G401 (cell line): ENCODE results near the gene DRP2. TPM values are rescaled to one million over a fixed set of nuclear protein-coding genes. Genes with fewer than 3 reads are reported as not detected.
"Not testable (repeated sequence)": the region's sequence is repeated elsewhere in the genome, so short reads cannot be mapped to it uniquely, and the experiment has no call there.

ENCODE experiments used
- DNase-seq: peaks from one replicate; pipeline ENCODE4 v3.0.0-alpha.2; 2015; ENCODE audit warnings: low spot score
- in situ Hi-C: cut with HindIII; loops from 2 replicates; pipeline ENCODE4 v1.10.0; 2016; ENCODE audit warnings: low sequenced_read_pairs, mixed read lengths
- total RNA-seq: library from RNA; depleted of rRNA; stranded (reverse); fragments of >200 nt; shearing (Covaris generic); gene quantifications from 2 replicates; pipeline ENCODE4 v1.2.3, GENCODE V29; 2014; rRNA removed

Gene DRP2, protein sequence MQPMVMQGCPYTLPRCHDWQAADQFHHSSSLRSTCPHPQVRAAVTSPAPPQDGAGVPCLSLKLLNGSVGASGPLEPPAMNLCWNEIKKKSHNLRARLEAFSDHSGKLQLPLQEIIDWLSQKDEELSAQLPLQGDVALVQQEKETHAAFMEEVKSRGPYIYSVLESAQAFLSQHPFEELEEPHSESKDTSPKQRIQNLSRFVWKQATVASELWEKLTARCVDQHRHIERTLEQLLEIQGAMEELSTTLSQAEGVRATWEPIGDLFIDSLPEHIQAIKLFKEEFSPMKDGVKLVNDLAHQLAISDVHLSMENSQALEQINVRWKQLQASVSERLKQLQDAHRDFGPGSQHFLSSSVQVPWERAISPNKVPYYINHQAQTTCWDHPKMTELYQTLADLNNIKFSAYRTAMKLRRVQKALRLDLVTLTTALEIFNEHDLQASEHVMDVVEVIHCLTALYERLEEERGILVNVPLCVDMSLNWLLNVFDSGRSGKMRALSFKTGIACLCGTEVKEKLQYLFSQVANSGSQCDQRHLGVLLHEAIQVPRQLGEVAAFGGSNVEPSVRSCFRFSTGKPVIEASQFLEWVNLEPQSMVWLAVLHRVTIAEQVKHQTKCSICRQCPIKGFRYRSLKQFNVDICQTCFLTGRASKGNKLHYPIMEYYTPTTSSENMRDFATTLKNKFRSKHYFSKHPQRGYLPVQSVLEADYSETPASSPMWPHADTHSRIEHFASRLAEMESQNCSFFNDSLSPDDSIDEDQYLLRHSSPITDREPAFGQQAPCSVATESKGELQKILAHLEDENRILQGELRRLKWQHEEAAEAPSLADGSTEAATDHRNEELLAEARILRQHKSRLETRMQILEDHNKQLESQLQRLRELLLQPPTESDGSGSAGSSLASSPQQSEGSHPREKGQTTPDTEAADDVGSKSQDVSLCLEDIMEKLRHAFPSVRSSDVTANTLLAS
- total RNA-seq = not detected in 2 replicates

DNA sequence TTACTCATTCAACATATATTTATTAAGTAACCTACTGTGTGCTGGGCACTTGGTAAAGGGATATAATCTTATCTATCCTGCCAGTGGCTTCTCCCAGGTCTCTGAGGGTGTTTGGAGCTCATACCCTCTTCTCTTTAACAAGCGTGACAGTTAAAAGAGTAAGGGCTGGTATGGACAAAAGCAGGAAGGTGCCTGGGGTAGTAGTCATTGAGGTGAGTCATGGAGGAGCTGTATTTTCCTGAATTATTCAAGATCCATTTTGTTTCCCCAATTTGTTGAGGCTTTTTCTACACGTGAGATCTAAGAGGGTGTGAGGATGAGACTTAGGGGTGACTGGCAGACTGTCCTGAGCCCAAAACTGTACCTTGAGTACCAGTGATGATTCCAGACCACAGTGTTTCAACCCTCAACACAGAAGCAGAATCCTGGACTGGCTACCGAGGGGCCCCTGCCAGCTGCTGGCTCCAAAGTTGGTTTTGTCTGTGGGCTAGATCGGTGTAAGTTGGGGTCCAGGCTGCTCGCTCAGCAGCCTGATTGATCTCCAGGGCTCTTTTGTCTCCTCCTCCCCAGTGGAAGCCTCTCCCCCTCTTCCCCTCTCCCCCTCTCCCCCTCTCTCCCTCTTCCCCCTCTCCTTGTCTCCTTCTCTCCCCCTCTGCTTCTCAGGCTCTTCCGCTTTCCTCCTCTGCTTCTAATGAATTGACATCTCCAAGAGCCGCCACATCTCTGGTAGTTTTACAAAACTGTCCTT is at the start of gene DRP2:
TSS of gene DRP2 (plus strand) at position 671 of the 748 bp plus-strand sequence. CDS start 11,862 bp downstream, outside the sequence.
- no peak for DNase-seq
- in situ Hi-C loops = no loop called here

DNA sequence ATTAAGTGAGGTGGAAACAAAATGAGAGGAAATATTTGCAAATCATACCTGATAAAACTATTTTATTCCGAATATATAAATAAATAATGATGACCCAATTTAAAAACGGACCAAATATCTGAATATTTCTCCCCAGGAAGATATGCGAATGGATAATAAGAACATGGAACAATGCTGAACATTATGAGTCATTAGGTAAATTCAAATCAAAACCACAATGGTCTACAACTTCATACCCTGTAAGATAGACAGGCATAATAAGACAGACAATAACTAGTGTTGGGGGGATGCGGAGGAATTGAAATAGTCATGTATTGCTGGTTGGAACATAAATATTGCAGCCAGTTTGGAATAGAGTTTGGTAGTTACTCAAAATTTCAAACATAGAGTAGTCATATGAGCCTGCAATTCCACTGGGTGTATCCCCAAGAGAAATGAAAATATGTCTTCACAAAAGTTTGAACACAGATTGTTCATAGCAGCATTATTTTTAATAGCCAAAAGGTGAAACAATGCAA is 47.6 kb upstream of the DRP2 start:
- no peak for DNase-seq
- in situ Hi-C loops = no loop called here

DNA sequence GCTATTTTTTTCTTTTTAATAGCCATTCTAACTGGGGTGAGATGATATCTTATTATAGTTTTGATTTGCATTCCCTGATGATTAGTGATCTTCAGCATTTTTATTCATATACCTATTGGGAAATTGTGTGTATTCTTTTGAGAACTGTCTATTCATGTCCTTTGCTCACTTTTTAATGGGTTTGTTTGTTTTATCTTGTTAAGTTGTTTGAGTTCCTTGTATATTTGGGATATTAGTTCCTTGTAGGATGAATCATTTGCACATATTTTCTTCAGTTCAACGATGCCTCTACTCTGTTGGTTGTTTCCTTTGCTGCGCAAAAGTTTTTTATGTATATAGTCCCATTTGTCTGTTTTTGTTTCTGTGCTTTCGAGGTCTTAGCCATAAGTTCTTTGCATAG is 43.1 kb upstream of the DRP2 start:
- DNase-seq = no peak
- in situ Hi-C loops = no loop called here

DNA sequence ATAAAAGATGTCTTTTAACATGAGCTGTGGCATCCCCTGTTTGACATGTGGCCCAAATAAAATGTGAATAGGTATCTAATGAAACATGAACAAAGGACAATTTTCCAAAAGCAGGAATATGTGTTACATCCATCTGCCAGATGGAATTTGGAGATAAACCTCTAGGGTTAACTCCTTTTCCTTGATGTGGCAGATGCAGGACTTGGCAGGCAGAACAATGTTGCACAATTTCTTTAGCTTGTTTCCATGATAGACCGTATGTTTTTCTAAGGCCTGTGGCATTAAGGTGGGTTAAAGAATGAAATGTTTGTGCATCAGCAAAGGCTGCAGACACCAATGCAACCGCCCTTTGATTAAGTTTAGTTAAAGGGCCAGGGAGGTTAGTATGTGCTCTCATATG is 34.7 kb upstream of the DRP2 start:
- in situ Hi-C loops, DNase-seq: not testable (repeated sequence)

DNA sequence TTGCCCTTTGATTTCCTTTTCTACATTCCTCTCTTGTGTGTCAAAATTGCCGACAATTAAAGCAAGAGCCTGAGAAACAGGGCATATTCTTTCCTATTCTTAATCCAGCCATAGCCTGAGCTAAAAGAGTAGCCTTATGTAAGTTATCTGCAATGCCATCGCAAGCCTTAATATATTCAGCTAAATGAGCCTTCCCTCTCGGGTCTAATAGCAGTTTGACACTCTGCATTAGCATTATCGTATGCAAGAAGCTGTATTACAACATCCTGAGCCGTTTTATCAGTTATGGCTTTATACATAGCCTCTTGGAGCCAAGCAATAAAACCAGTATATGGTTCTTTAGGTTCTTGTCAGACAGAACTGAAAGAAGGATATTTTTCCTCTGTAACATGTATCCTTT is 31.6 kb upstream of the DRP2 start:
- DNase-seq, in situ Hi-C loops: not testable (repeated sequence)

DNA sequence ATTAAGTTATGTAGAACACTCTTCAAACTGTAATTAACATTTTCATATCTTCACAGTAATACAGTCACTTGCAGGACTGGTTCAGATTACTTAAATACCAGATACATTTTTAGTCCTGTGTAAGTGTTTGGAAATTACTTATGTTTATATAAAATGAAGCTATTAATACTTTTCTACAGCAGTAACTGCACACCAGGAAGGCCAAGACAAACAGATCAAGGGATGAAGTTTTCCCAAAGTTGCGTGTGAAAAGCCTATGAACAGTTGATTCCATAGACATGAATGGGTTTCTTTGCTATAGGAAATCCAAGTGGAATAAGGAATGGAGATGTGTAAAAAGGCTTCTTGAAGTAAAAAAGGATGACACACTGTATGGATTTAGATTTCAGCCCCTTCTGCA is 28.9 kb upstream of the DRP2 start:
- in situ Hi-C loops = no loop called here
- DNase-seq = no peak

DNA sequence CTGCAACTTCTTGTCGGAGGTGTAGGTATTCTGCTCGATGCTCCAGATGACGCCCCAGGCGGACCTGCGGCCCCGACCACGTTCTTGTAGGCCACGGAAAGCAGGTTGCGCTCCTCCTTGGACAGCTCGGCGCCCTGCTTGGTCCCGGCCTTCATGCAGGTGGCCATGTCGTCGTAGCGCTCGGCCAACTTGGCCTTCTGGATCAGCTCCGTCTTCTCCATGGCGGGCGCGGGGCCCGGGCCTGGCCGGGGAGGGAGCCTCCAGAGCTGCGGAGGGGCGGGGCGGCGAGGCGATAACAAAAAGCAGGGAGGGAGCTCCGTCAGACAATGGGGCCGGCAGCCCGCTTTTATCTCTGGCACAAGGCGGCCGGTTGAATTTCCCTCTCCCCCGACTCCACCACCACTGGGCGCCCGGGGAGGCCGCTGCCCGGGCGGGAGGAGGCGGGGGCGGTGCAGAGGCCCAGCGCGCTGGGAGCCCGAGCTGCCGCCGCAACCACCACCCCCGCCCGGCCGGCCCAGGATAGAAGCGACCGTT is 28.3 kb upstream of the DRP2 start:
- DNase-seq = peak; percentile 35
- in situ Hi-C loops = no loop called here

DNA sequence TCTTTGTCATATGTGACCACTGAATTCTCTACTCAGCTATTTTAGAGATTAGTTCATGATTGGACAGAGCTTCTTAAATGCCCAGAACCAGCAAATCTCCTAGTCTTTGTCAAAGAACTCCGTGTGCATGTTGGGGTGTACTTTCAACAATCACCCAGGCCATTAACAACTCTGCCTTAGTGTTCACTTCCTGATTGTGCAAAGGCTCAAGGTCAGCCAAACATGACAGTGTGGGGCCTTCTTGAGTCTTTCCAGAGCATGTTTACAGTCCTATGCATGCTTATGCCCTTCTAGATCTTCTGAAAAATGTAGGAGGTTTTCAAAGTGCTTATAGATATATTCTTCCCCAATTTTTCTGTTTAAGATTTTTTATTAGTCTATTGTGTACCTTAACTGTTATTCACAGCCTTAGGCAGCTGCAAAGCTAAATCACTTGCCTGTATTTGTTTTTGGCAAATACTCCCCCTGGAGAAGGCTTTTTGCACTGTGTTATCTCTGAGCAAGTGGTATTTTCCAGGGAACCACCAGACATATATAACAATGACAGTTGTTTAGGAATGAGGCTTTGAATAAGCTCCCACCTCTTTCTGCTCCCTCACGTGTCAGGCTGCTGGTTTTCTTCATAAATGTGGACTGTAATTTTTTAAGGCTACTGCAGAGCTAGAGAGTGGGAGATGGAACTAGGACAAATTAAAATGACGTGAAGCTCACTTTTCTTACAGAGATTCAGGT is 24.0 kb upstream of the DRP2 start:
- in situ Hi-C loops = no loop called here
- no peak for DNase-seq

DNA sequence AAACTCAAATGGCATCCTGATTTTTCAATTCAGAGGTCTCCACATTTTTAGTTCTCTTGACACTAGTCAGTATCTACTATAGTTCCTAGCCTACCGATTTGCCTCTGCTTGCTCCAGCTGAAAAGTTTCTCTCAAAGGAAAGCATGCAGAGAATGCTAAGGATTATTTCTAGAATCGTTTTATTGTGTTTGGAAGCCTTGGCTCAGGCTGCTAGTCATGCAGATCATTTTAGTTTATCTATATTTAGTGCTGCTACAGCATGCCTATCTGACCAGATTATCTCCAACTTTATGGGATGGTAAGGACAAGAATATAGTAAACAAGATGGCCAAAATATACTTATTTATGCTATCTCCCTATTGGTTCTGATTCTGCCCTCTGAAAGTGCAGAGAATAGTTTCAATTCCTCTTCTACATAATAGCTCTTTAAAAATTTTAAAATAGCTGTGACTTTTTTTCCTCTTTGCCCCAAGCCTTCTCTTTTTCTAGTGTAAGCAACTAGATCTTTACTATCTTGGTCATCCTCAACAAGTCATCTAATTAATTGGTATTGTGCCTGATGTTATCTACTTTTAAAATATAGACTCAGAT is 15.7 kb upstream of the DRP2 start:
- in situ Hi-C loops = no loop called here

DNA sequence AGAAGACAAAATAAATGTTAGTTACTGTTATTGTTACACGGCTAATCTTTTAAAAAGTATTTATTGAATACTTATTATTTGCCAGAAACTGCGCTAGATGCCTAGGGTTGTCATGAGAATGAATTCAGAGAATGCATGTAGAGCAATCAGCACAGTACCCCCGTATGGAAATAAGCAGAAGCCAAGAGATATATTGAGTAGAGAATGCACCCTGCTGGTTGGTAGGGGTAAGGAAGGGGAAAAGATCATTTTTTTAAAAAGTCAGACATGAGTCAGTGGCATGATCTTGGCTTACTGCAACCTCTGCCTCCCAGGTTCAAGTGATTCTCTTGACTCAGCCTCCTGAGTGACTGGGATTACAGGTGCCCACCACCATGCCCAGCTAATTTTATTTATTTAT is 13.1 kb upstream of the DRP2 start:
- in situ Hi-C loops = no loop called here
- DNase-seq = peak; percentile 2

More for the DNA sequence above, 15.7 kb upstream of the DRP2 start:
- DNase-seq = no peak

DNA sequence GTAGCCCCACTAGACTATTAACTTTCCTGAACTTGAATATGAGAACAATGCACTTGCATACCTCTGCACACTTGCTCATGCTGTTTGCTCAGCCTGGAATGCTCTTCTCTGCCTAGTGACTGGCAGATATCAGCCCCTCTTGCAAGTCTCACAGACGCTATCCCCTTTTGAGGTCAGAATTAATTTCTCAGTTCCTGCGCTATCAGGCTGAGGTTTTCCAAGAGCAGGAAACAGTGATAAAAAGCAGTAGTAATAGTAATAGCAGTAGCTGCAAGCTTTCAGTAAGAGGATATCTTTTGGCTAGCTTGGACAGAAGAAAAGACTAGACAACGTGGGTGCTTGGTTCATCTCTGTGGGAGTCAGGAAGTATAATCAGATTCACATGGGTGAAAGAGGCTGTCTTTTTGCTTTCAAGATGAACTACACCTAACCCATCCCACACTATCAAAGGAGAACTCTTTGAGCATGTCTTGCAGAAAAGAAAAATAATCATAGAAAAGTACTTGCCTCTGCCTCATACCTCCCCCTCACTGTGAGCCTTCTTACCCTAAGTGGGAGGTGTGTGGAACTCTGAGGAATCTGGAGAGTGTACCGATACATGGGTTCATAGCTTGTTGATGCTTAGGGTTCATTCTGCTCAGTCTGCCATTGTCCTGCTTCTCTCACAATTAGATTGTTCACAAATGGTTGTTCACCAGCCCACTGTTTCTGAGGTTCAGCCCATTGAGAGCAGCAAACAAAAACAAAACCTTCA is 11.3 kb upstream of the DRP2 start:
- DNase-seq = no peak
- in situ Hi-C loops = no loop called here

DNA sequence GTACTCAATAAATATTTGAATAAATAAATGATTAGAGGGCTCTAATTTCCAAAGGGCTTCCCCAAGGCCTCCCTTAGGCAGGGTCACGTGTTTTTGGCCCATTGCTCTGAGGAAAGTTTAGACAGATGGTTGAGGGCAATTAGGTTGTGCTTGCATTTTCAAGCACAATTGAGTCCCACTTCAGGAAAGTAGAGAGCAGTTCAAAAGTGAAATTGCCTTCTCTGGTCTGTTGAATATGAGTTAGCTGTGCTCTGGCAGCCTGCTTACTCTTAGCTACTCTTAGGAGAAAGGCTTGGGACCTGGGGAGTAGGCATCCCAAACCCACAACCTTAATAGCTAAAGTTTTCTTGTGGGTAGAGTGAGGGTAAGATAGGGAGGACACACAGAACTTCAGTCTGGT is 9.0 kb upstream of the DRP2 start:
- no peak for DNase-seq
- in situ Hi-C loops = no loop called here

DNA sequence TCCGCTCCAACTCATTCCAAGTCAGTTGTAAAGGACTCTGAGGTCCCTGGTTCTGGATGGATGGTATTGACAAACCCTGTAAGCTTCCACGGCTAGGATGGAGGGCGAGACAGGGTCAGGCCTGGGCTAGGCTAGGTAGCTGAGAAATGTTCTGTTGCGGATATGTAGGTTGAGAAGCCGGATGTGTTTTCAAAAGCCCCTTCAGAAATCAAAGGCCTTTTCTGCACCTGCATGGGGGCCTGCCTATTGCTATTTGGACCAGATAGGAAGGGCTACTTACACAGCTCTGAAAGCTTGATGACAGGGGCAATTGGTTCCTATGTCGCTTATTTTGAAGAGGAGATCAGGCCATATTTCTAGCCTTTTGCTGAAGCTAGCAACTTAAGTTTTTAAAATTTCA is 1.9 kb upstream of the DRP2 start:
- DNase-seq = no peak
- in situ Hi-C loops = no loop called here

DNA sequence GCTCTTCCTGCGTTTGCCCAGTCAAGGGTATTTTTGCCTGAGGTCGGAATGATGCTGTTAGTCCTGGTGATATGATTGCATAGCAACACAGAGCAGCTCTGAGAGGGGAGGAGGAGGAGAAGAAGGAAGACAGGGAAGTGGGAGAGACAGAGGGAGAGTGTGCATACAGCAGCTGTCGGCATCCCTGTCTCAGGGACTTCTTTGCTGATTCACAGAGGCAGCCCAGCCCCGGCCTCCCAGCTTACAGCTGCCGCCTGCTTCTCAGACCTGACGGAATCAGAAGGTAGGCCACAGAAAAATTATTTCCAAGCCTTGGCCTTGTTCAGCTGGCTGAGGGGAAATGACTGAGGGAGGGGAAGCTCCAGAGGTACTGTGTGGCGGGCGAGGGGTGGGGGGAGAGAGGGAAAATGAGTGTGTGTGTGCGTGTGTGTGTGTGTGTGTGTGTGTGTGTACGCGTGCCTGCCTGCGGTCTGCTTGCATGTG is 319 bp downstream of the DRP2 start:
- DNase-seq = no peak
- in situ Hi-C loops = no loop called here

DNA sequence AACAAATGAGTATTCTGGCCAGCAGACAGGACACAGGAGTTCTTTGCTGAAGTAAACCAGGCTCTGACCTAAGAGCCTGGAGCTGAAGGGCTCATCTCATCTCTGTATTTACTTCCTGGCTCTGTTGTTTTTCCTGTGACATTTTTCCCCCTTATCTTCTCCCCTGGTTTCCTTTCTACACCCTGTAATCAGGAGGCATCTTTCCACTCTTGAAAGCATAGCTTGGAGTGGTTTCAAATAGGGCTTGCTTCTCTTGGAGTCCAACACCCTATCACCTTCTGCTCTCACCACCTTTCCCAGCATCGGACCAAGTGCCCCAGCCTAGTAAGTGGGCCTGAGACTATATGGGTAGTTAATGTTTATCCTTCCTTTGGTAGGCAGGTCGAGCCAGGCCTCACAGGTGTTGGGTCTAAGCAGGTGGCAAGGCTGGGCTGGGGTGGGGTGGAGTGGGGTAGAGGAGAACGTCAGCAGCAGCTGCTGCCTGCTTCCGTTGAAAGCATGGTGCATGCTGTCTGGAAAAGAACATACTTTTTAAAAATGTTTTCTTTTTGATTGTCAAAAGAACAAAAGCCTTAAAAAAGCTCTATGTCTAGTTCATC is 1.2 kb downstream of the DRP2 start:
- no peak for DNase-seq
- in situ Hi-C loops = no loop called here

DNA sequence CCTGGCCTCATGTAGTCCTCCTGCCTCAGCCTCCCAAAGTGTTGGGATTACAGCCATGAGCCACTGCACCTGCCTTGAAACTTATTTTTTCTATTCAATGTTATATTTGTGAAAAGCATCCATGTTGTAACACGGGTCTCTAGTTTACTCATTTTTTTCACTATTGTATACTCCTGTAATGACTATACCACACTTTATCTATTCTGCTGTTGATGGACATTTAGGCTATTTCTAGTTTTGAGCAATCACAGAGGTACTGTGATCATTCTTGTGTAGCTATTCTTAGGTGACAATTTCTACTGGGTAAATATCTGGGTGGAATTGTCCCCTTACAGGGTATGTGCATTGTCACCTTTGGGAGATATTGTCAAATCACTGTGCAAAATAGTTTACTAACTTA is 3.6 kb downstream of the DRP2 start:
- DNase-seq = no peak
- in situ Hi-C loops = no loop called here

DNA sequence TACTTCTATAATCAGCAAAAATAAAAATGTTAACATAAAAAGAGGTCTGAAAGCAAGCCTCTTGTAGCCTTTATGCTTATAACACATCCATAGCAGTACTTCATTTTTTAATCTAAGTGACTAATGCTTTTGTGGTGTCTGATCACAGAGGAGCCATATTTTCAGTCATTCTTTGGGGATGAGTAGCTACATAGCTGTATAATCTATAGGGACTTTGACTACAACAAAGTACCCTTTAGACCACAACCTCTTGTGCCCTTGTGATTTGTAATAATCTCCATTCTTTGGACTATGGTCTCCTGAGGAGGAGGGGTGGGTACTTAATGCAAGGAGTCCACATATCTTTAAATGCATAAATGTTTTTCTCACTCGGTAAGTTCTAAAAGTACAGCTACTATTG is 9.6 kb downstream of the DRP2 start:
- in situ Hi-C loops = no loop called here
- DNase-seq = no peak
